HepG2 (cell line): Measurements from ENCODE around the gene MOAP1. TPM values are rescaled to one million over a fixed set of nuclear protein-coding genes. Genes with fewer than 3 reads are reported as not detected.

Source experiments
- ADNP ChIP-seq: sonication (generic); formaldehyde crosslinking; IDR thresholded peaks from 2 replicates; pipeline ENCODE4 v1.4.0; 2020; ENCODE audit warnings: missing genetic modification reagents
- BCLAF1 ChIP-seq: fragments of 450-650 bp; IDR thresholded peaks from 2 replicates; pipeline ENCODE4 v1.6.1; 2017; ENCODE audit warnings: mild to moderate bottlenecking
- CEBPG ChIP-seq: IDR thresholded peaks from 2 replicates; pipeline ENCODE4 v1.6.1; 2016
- ELF3 ChIP-seq: IDR thresholded peaks from 2 replicates; pipeline ENCODE4 v1.6.1; 2016; ENCODE audit warnings: missing genetic modification reagents, missing compliant biosample characterization
- ETV5 ChIP-seq: IDR thresholded peaks from 2 replicates; pipeline ENCODE4 v1.6.1; 2018; ENCODE audit warnings: missing biosample characterization, missing genetic modification reagents, inconsistent platforms, borderline replicate concordance
- FOXA1 ChIP-seq, 2 experiments: fragments of 450-650 bp in 1 of 2; sonication (generic) in 1 of 2; formaldehyde crosslinking in 1 of 2; IDR thresholded peaks; 2 replicates each; pipeline versions ENCODE4 v1.4.0 to v1.6.1; 2016 to 2020; ENCODE audit warnings: missing genetic modification reagents in 1 of 2
- GABPA ChIP-seq, 2 experiments: IDR thresholded peaks; 2 replicates each; pipeline ENCODE4 v1.6.1; 2011 to 2016; ENCODE audit warnings: low read depth in 2 of 2, low read length in 1 of 2, missing biosample characterization in 1 of 2, missing genetic modification characterization in 1 of 2
- KLF11 ChIP-seq: IDR thresholded peaks from 2 replicates; pipeline ENCODE4 v1.6.1; 2016; ENCODE audit warnings: missing compliant biosample characterization
- KLF13 ChIP-seq: sonication (generic); formaldehyde crosslinking; IDR thresholded peaks from 2 replicates; pipeline ENCODE4 v1.4.0; 2020; ENCODE audit warnings: mild to moderate bottlenecking, missing genetic modification reagents
- SNAPC4 ChIP-seq: sonication (generic); formaldehyde crosslinking; IDR thresholded peaks from 2 replicates; pipeline ENCODE4 v1.4.0; 2020; ENCODE audit warnings: mild to moderate bottlenecking, missing genetic modification reagents
- ZHX1 ChIP-seq: sonication (generic); formaldehyde crosslinking; IDR thresholded peaks from 2 replicates; pipeline ENCODE4 v1.8.1; 2022; ENCODE audit warnings: low read depth, mild to moderate bottlenecking, missing genetic modification reagents
- ZMAT3 ChIP-seq: sonication (generic); formaldehyde crosslinking; conservative IDR thresholded peaks from 2 replicates; pipeline ENCODE4 v1.7.0; 2021; ENCODE audit warnings: missing genetic modification reagents
- ZNF446 ChIP-seq: sonication (generic); formaldehyde crosslinking; IDR thresholded peaks from 2 replicates; pipeline ENCODE4 v1.5.0; 2020; ENCODE audit warnings: mild to moderate bottlenecking, missing genetic modification reagents
- ZNF691 ChIP-seq: sonication (generic); formaldehyde crosslinking; IDR thresholded peaks from 2 replicates; pipeline ENCODE4 v1.4.0; 2020; ENCODE audit warnings: missing genetic modification reagents, low read depth, mild to moderate bottlenecking, borderline replicate concordance
- ZNF703 ChIP-seq: sonication (generic); formaldehyde crosslinking; IDR thresholded peaks from 2 replicates; pipeline ENCODE4 v1.5.1; 2020; ENCODE audit warnings: missing genetic modification reagents, mild to moderate bottlenecking, moderate library complexity, borderline replicate concordance
- ZNF850 ChIP-seq: sonication (generic); formaldehyde crosslinking; conservative IDR thresholded peaks from 2 replicates; pipeline ENCODE4 v1.9.0; 2021; ENCODE audit warnings: mild to moderate bottlenecking, missing genetic modification reagents
- polyA plus RNA-seq, 8 experiments: library from polyadenylated mRNA; depleted of rRNA in 3 of 8; stranded (reverse) in 7 of 8; unstranded in 1 of 8; fragments of >200 nt; fragmentation: Illumina TruSeq in 4 of 8; extraction: Trizol in 4 of 8; gene quantifications; 2 replicates each; pipeline versions ENCODE4 v1.2.1 to v1.2.3, GENCODE V29; 2011 to 2016; ENCODE audit warnings: low read depth in 4 of 8, missing spikeins in 1 of 8, mixed read lengths in 1 of 8; ENCODE audit not compliant: insufficient read depth in 1 of 8
- total RNA-seq, 5 experiments: library from RNA; depleted of rRNA; stranded (reverse); fragments of >200 nt; fragmentation: Illumina TruSeq; extraction: Trizol; gene quantifications; 2 replicates each; pipeline ENCODE4 v1.2.3, GENCODE V29; 2016; ENCODE audit warnings: low read depth in 1 of 5

MOAP1 gene
- total and polyA plus RNA-seq, 2 of the 13 experiments (the other 11 are each of a cell fraction or from before 2014, with no cell fraction given), result 14.6 to 47.0 TPM

GRCh38 chr14:93184391-93185348 lies at the start of gene MOAP1, which contains the start of gene LYSET (continued):
- TF ChIP-seq SNAPC4 (no peak), ZNF703 (CRISPR knock-in tag) (peak; percentile 69; the same call in 1 of the 2 replicates), ELF3 (peak; percentile 26; the same call in 1 of the 2 replicates), GABPA (IDR thresholded peaks at IDR 0.05; ENCODE audit: low read depth, low read length) (peak; percentile 88), GABPA (CRISPR knock-in tag; IDR thresholded peaks at IDR 0.05; ENCODE audit: low read depth) (peak; percentile 77), ADNP (no peak), KLF11 (CRISPR knock-in tag) (no peak), ETV5 (peak; percentile 63), ZNF446 (CRISPR knock-in tag) (peak; percentile 88), CEBPG (CRISPR knock-in tag) (no peak), ZNF850 (0 out of 2 replicates have a peak, but pooled peaks have one; percentile 54), ZMAT3 (peak; percentile 71; the same call in 1 of the 2 replicates), BCLAF1 (no peak), ZHX1 (CRISPR knock-in tag) (peak; percentile 44; the same call in 1 of the 2 replicates), KLF13 (no peak), ZNF691 (CRISPR knock-in tag) (peak; percentile 79; the same call in 1 of the 2 replicates), FOXA1 (IDR thresholded peaks at IDR 0.05) (no peak), FOXA1 (CRISPR knock-in tag; IDR thresholded peaks at IDR 0.05) (0 out of 2 replicates have a peak, but pooled peaks have one; percentile 8)
